Activated CD8-positive, alpha-beta memory T cell treated with anti-CD3 and anti-CD28 coated beads for 4 hours (primary cell): ENCODE measurements around the gene XRCC4.
"Not testable (repeated sequence)": the region's sequence is repeated elsewhere in the genome, so short reads cannot be mapped to it uniquely, and the experiment has no call there.

Experiments used
- DNase-seq, 2 donors: peaks; one replicate each; pipeline ENCODE4 v3.0.0-alpha.2; 2020; ENCODE audit warnings: low read depth in 2 of 2

Gene XRCC4

GRCh38 chr5:83353231-83353630, 275.9 kb downstream of the XRCC4 start:
- no peak for DNase-seq

- no peak for DNase-seq
Measured at GRCh38 chr5:83353774-83354173, 276.4 kb downstream of the XRCC4 start.

GRCh38 chr5:83354958-83355357, 277.6 kb downstream of the XRCC4 start:
- no peak for DNase-seq

- DNase-seq, result not testable (repeated sequence)
Measured at GRCh38 chr5:83355482-83356014, 278.2 kb downstream of the XRCC4 start.

GRCh38 chr5:83357621-83358231, 280.4 kb downstream of the XRCC4 start:
- no peak for DNase-seq

GRCh38 chr5:83360573-83360972, 283.2 kb downstream of the XRCC4 start:
- DNase-seq, result no peak

GRCh38 chr5:83362526-83362925, 285.2 kb downstream of the XRCC4 start:
- DNase-seq, result no peak

GRCh38 chr5:83363111-83363885, 286.0 kb downstream of the XRCC4 start:
- no peak for DNase-seq

GRCh38 chr5:83363886-83364275, 286.5 kb downstream of the XRCC4 start:
- no peak for DNase-seq

GRCh38 chr5:83364312-83365299, 287.3 kb downstream of the XRCC4 start:
- DNase-seq, result no peak

- DNase-seq, result no peak
Measured at GRCh38 chr5:83368319-83368718, 291.0 kb downstream of the XRCC4 start.

GRCh38 chr5:83368835-83369234, 291.5 kb downstream of the XRCC4 start:
- DNase-seq, result no peak

- DNase-seq, result no peak
Measured at GRCh38 chr5:83370957-83371356, 293.6 kb downstream of the XRCC4 start.

GRCh38 chr5:83371726-83372125, 294.4 kb downstream of the XRCC4 start:
- DNase-seq, result no peak

- no peak for DNase-seq
Measured at GRCh38 chr5:83374547-83374946, 297.2 kb downstream of the XRCC4 start.

GRCh38 chr5:83375049-83375745, 297.9 kb downstream of the XRCC4 start:
- DNase-seq, result no peak

- DNase-seq, result no peak
Measured at GRCh38 chr5:83376461-83376860, 299.1 kb downstream of the XRCC4 start.

- DNase-seq, result no peak
Measured at GRCh38 chr5:83377131-83377865, 300.0 kb downstream of the XRCC4 start.

GRCh38 chr5:83378624-83379289, 301.4 kb downstream of the XRCC4 start:
- DNase-seq, result no peak

- DNase-seq, result no peak
Measured at GRCh38 chr5:83385812-83386211, 308.5 kb downstream of the XRCC4 start.
